Jurkat, Clone E6-1 (cell line): Measurements from ENCODE around the gene UPP1.

Source experiments
- DNase-seq: peaks from one replicate; pipeline ENCODE4 v3.0.0-alpha.2; 2011; ENCODE audit warnings: low read depth, low spot score
- H3K4me3 ChIP-seq: 2 replicates; pipeline ENCODE4 v1.5.1; 2011; ENCODE audit warnings: mild to moderate bottlenecking, low read length, control low read depth, moderate library complexity

The UPP1 gene

DNA sequence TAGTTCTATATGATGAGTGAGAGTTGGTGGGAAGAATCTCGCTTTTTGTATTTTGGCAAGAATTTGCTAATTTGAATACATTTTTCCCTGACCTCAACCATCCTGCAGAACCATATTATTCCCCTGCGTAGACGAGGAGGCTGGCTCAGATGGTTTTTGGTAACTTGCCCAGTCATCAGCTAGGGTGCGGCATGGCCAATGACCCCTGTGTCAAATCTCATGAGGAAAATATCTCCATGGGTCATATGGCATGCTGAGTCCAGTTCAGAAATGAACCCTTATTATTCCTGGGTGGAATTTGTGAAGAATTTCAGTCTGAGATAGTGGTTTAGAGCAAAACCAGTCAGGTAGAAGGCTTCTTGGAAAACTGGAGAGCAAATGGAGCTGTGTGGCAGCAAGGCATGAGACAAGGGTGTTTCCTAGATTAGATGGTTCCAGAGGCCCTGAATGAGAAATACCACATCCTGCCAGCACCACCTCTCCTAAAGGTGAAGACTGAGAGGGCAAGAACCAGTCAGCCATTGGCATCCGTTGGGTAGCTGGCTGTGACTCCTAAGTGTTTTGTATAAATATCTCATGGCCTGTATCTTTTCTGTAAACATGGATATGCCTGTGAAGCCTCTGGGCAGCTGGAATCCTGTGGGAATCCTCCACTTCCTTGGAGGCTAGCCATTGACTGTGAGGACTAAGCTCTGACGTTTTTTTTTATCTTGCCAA is 5.8 kb upstream of the UPP1 start:
- peak; percentile 23 for DNase-seq
- no peak overlapping the region for H3K4me3 ChIP-seq

DNA sequence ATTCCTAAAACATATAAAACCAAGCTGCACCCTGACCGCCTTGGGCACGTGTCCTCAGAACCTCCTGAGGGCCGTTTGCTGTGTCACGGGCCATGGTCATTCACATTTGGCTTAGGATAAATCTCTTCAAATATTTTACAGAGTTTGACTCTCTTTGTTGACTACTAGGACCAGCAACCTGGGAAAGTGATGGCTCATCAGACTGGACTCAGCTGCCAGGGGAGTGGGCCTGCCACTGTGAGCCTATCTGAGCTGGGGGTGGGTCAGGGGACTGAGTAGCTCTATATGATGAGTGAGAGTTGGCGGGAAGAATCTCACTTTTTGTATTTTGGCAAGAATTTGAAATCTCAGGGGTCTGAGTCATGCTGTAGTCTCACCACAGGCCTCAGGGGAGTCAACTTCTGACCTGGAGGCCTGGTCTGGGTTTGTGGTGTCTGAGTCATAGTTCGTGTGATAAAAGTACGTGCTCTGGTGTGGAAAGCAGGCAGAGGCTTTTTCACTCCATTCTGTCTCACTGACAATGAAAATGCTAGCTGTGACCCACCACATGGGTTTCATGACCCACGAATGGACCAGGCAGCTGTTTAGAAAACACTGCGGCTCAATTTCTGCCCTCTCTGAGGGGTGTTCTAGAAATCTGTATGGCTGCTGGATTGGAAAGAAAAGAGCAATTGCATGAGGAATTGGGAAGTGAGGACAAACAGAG is 4.2 kb upstream of the UPP1 start:
- no peak overlapping the region for H3K4me3 ChIP-seq
- no peak for DNase-seq

DNA sequence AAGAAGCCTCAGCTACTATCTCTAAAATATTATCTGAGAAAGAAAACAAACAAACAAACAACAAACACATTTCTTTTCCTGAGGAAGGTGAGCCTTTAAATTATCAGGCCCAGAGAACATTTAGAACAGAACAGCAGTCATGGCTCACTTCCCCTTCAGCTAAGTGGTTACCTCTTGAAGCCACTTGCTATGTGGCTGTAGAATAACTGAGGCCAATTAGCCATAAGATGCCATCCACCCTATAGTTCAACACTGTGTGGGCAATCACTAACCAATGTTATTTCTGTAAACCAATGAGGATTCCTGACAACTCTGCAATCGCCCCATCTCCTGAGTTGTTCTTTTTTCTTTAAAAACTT is 3.7 kb upstream of the UPP1 start:
- H3K4me3 ChIP-seq: no peak overlapping the region
- DNase-seq: no peak

GRCh38 chr7:48085942-48086341 is 3.1 kb upstream of the UPP1 start:
- DNase-seq: no peak
- H3K4me3 ChIP-seq: no peak overlapping the region

DNA sequence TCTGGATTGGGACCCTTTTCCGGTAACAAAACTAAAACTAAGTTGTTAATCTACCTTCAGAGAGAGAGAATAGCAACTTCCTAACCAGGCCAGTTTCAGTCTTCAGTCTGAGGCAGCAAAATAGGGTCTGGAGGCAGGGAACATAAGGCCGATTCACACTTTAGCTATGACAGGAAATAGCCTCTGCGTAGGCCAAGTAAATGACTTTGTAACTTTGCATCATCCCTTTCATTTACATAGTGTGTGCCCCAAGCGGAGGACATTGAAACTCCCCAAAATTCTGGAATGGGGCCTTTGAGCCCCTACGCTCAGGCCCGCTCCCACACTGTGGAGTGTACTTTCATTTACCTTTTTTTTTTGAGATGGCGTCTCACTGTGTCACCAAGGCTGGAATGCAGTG is 1.7 kb upstream of the UPP1 start:
- DNase-seq: no peak

GRCh38 chr7:48088559-48089045 is 463 bp upstream of the UPP1 start:
- peak overlapping the region; percentile 48 for H3K4me3 ChIP-seq
- peak; percentile 51 for DNase-seq

More for the DNA sequence above, 1.7 kb upstream of the UPP1 start:
- H3K4me3 ChIP-seq: no peak overlapping the region

- no peak overlapping the region for H3K4me3 ChIP-seq
- DNase-seq: no peak
Observed at GRCh38 chr7:48090095-48090805, 1.2 kb downstream of the UPP1 start.

DNA sequence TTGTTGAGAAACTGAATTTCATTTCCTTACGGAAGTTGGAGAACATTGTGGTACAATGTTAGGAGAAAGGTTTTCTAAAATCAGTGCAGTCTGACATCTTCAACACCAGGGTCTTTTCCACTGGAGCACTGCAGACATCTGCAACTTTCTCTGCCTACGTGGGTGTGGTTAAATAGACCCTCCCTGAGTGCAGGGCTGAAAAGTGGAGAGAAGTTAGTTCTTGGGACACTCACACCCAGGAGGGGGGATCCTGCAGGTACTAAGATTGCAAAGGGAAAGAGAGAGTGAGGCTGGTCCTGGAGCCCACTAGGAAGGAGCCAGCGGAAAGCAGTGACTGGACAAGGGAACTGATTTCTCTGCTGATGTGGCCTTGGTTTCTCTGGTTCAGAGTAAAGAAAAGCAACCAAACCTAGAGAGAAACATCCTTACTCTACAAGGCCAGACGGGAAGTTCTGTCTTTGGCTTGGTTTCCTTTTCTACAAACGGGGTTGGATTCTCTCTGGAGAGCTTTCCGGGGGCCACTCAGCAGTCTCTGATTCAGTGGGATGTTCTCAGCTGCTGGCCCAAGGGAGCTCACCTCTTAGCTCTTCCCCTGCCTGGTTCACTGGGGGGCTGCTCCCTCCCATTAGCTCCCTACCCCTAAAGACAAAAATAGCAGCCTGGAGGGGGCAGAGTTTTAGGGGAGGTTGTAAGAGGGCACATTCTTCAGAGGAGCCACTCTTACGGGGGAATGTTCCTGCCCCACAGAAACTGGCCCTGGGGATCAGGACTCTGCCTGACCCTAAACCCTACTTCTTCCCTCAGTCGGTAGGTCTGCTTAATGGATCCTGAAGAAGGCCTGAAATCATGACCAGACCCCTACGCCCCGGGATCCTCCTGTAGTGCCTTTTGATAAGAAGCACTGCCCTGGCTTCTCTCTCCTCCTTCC is 2.7 kb downstream of the UPP1 start:
- no peak overlapping the region for H3K4me3 ChIP-seq
- DNase-seq: no peak

- no peak overlapping the region for H3K4me3 ChIP-seq
- no peak for DNase-seq
Observed at GRCh38 chr7:48094861-48095293, 5.8 kb downstream of the UPP1 start.

DNA sequence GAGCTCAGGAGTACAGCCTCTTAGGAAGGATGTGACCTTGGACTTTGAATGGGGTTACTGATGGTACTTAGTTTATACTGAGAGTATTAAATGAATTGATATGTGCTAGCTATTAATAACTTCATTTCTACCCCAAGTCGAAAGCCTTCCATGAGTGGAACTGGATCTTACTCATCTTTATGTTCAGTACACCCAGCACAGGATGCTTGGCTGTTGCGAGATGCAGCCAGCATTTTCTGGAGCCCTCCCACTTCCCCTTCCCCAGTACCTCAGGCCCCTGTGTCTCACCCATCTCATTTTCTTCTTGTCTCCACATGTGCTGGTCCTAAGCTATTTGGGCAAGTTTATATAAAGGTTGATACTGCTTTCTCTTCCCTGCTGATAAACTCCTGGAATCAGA is 7.2 kb downstream of the UPP1 start:
- no peak for DNase-seq

DNA sequence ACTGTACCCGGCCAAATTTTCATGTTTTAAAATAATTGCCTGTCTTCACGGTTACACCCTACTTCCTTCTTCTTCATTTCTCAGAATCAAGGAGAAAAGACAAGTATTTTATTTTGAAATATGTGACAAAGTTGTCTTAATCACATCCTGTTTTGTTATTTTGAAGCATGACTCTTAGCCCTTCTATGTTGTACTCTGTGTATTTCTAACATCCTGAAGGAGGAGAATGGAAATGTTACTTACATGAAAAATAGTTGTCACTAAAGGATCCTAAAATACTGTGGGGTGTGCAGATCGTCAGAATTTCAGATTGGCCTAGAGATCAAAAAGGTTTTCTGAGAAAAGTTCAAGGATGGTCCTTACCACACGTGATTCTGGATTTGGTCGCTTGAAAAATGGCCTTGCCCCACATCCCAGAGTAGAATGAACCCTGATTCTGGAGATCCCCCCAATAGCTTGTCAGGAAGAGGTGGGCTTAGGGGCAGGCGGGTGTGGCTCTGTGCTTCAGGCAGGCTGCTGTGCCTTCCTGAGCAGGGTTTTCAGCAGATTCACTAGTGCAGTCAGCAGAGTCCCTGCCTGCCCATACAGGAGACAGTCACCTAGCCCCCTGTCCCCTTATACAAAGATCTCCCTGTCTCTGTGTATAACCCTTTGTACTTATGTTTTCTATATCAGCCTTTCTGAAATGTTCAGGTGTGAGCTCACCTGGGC is 8.6 kb downstream of the UPP1 start:
- DNase-seq: no peak
- no peak overlapping the region for H3K4me3 ChIP-seq

More for the DNA sequence above, 7.2 kb downstream of the UPP1 start:
- no peak overlapping the region for H3K4me3 ChIP-seq

DNA sequence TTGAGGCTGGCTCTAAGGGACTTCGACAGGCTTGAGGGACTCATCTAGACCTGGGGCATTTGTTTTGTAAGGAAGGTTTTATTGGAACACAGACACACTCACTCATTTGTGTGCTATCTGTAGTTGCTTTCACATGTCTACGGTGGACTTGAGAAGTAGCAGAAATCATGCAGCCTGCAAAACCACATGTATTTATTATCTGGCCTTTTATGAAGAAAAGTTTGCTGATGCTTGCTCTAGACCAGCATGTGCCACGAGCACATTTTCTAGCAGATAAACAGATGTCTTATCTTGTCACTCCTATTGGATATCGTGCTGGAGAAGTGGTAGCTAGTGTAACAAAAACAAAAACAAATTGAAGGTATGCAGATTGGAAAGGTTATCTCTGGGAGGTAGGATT is 9.8 kb downstream of the UPP1 start:
- no peak for DNase-seq
- no peak overlapping the region for H3K4me3 ChIP-seq

DNA sequence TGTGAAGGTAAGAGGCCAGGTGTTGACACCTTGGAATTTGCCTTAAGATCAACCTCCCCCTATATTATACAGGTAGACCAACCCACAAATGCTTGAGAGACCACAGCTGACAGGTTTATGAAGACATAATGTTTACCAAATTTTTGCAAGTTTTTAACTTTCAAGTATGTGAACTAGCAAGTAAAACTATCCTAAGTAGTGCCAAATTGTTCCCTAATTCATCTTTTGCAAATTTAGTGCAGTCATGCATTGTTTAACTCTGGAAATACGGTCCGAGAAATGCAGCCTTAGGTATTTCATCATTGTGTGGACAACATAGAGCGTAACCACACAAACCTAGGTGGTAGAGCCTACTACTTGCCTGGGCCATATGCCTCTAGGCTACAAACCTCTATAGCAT is 10.7 kb downstream of the UPP1 start:
- no peak for DNase-seq
- H3K4me3 ChIP-seq: no peak overlapping the region

- H3K4me3 ChIP-seq: no peak overlapping the region
Observed at GRCh38 chr7:48101352-48101751, 12.3 kb downstream of the UPP1 start.

DNA sequence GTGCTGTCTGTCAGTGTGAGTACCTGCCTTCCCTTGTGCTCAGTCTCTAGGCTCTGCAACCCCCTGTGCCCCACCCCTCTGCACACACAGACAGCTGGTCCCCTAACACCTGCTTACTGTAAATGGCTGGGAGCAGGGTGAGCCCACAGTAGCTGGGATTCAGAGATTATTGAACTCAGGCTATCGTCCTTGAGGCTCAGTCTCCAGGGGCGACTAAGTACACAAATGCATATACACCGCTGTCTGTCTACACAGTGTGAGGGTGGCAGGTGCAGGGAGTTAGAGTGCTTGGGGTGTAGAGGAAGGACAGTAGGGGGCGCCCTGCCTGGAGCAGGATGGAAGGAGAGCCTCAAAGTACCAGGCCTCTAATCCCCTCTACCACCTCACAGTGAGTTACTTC is 12.9 kb downstream of the UPP1 start:
- DNase-seq: no peak
- no peak overlapping the region for H3K4me3 ChIP-seq

More at GRCh38 chr7:48101352-48101751, 12.3 kb downstream of the UPP1 start:
- no peak for DNase-seq

DNA sequence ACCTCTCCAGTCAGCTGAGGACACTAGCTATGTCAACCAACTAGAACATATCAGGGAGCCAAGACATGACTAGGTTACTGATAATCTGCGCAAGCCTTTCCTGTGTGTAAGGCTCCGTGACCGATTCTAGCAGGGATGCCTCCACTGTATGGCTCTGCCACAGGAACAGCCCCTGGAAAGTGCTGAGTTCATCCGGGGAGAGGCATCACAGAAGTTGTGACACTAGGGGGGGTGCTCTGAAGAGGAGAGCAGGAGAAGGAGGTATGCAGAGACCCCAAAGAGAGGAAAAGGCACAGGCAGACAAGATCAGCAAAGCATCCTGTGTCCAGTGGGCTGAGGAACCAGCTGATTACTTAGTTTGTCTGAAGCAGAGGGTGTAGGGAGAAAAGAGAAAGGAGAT is 13.5 kb downstream of the UPP1 start:
- no peak for DNase-seq
- H3K4me3 ChIP-seq: no peak overlapping the region

DNA sequence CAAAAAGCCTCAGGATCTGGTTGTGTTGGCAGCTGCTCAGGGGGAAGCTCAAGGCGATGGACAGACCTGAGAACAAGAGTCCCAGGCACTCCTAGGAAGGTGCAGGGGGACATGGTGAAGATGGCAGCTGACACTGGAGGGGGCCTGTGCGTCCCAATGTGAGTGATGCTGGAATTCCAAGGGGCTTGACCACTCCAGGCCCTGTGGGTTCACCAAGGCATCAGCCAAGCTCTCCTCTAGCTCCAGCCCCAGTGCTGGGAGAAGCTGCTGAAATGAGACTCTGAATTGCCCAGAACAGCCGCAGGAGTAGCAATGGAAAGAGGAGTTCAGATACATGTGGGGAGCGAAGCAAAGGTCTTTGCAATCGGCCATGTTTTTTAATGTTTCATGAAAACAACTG is 16.0 kb downstream of the UPP1 start:
- no peak for DNase-seq
- H3K4me3 ChIP-seq: no peak overlapping the region

GRCh38 chr7:48106906-48107659 is 18.0 kb downstream of the UPP1 start:
- H3K4me3 ChIP-seq: no peak overlapping the region
- DNase-seq: no peak
